Thoracic aorta (tissue), 2 donors: Measurements from ENCODE around the gene SLC13A3. TPM values are rescaled to one million over a fixed set of nuclear protein-coding genes. Genes with fewer than 3 reads are reported as not detected.
A peak's percentile ranks its signal among the peaks of the same experiment; 100 is the strongest.

Experiments
- ATAC-seq: fragments of 150-250 bp; one replicate; pipeline ENCODE4 v1.8.0; 2017; ENCODE audit warnings: low read depth; ENCODE audit not compliant: insufficient number of reproducible peaks, low FRiP score
- DNase-seq: peaks from one replicate; pipeline ENCODE4 v3.0.0-alpha.2; 2020; ENCODE audit warnings: low spot score
- H3K27ac ChIP-seq, 2 donors: fragments of 200-600 bp; sonication (generic); 1 replicate in 1 of 2; 2 replicates in 1 of 2; pipeline ENCODE4 v1.5.1; 2016; ENCODE audit warnings: mild to moderate bottlenecking in 2 of 2, moderate library complexity in 2 of 2
- H3K27me3 ChIP-seq: fragments of 200-600 bp; sonication (generic); replicated peaks from 2 replicates; pipeline ENCODE4 v1.6.0; 2016; ENCODE audit warnings: mild to moderate bottlenecking; ENCODE audit not compliant: insufficient read depth
- H3K36me3 ChIP-seq: fragments of 200-600 bp; sonication (generic); one replicate; pipeline ENCODE4 v1.5.1; 2016
- H3K4me1 ChIP-seq, 2 donors: fragments of 200-600 bp; sonication (generic); 1 replicate in 1 of 2; 2 replicates in 1 of 2; pipeline versions ENCODE4 v1.5.1 to v1.6.0; 2016; ENCODE audit warnings: low read depth in 2 of 2, mild to moderate bottlenecking in 1 of 2; ENCODE audit not compliant: control insufficient read depth in 1 of 2
- H3K4me3 ChIP-seq: fragments of 200-600 bp; sonication (generic); 2 replicates; pipeline ENCODE4 v1.5.1; 2016; ENCODE audit warnings: mild to moderate bottlenecking
- H3K9me3 ChIP-seq: fragments of 200-600 bp; sonication (generic); 2 replicates; pipeline ENCODE4 v1.5.1; 2016
- total RNA-seq, 2 donors: library from RNA; depleted of rRNA; stranded (reverse); fragments of >200 nt; gene quantifications; one replicate each; pipeline versions ENCODE4 v1.1.0 to v1.2.3, GENCODE V29; 2016
- TF ChIP-seq, protein P1 (sequence below): fragments of 200-600 bp; sonication (generic); IDR thresholded peaks from one replicate; pipeline ENCODE4 v1.5.1; 2019; ENCODE audit warnings: antibody characterized with exemption

The SLC13A3 gene
- total RNA-seq, 2 donors from 2014 or later: 3.2 to 4.9 TPM

DNA sequence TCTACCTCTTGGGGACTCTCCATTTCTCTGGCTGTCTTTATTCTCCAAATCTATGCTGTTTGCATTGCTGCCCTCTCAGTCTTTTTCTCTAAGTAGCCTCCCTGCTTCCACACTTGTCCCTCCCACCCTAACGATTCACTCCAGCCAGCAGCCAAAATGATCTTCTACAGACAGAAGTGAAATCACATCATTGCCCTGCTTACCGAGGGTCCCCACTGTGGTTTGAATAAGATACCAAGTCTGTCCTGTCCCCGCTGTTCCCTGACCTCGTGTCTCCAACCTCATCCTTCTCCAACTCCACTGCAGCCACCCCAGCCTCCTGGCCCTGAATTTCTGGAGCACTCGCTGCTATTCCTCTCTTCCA is 89.3 kb downstream of the SLC13A3 start:
- Histone ChIP-seq H3K4me1 (peaks cover 0 to 4% of the 10 kb centered on the region in 2 donors), H3K27me3 (no peaks in the 10 kb centered on the region), H3K27ac (peak overlapping the region; percentile 55 to 68), H3K4me3 (peak overlapping the region; percentile 70), H3K9me3 (no peaks in the 10 kb centered on the region), H3K36me3 (no peaks in the 10 kb centered on the region)
- no peak for ATAC-seq
- DNase-seq: no peak
- TF ChIP-seq, protein P1, sequence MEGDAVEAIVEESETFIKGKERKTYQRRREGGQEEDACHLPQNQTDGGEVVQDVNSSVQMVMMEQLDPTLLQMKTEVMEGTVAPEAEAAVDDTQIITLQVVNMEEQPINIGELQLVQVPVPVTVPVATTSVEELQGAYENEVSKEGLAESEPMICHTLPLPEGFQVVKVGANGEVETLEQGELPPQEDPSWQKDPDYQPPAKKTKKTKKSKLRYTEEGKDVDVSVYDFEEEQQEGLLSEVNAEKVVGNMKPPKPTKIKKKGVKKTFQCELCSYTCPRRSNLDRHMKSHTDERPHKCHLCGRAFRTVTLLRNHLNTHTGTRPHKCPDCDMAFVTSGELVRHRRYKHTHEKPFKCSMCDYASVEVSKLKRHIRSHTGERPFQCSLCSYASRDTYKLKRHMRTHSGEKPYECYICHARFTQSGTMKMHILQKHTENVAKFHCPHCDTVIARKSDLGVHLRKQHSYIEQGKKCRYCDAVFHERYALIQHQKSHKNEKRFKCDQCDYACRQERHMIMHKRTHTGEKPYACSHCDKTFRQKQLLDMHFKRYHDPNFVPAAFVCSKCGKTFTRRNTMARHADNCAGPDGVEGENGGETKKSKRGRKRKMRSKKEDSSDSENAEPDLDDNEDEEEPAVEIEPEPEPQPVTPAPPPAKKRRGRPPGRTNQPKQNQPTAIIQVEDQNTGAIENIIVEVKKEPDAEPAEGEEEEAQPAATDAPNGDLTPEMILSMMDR: no peak

DNA sequence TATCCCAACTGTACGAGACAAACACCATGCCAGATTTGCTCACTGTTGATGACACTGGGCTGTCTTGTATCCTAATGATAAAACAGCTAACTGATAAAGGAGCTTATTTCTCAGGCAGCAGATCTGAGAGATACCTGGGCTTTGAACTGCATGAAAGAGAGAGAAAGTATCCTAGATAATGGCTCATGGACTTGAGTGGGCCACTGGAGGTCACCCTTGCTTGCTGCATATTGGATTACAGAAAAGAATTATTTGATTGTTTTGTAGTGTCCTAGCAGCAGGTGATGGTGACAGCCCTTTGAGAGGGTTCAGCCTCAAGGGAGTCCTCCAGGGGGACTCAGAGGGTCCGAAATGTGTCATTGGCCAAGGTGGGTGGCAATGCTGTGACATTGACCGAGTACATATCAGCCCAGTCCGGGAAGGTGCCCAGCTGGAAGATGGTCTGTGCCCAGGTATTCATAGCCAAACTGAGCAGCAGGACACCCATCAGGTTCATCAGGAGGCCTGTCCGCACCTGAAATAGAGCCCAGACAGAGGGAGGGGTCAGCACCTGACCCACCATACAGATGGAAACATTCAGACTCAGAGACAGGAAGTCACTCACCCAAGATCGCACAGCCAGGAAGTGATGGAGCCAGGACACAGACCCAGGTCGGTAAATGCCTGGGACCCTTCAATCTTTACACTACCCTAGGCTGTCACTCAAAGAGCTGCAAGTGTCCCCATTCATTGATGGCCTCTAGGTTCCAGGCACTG is 91.4 kb downstream of the SLC13A3 start:
- DNase-seq: no peak
- H3K4me1 ChIP-seq: peaks cover 0 to 4% of the 10 kb centered on the region in 2 donors
- H3K4me3 ChIP-seq: no peak overlapping the region
- H3K27ac ChIP-seq: no peak overlapping the region
- TF ChIP-seq, protein P1: no peak
- H3K27me3 ChIP-seq: no peaks in the 10 kb centered on the region
- no peak for ATAC-seq
- H3K36me3 ChIP-seq: no peaks in the 10 kb centered on the region
- no peaks in the 10 kb centered on the region for H3K9me3 ChIP-seq

DNA sequence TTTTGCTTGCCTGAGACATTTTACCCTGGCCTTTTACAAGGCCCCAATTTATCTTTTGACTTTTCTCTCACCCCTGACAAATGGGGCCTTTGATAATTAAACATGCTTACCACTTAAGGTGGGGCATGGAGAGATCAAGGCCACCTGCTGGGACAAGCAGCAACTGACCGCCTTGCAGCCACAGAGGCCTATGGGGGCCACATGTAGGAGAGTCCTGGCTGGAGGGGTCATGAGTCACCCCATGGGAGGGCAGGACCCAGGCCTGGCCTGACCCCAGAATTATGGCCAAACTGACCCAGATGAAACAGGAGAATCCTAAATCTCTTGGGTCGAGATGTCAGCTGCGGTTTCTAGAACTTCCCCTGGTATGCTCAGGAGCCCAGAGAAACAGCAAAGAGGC is 92.3 kb downstream of the SLC13A3 start:
- no peak overlapping the region for H3K27ac ChIP-seq
- no peak for DNase-seq
- TF ChIP-seq, protein P1: no peak

DNA sequence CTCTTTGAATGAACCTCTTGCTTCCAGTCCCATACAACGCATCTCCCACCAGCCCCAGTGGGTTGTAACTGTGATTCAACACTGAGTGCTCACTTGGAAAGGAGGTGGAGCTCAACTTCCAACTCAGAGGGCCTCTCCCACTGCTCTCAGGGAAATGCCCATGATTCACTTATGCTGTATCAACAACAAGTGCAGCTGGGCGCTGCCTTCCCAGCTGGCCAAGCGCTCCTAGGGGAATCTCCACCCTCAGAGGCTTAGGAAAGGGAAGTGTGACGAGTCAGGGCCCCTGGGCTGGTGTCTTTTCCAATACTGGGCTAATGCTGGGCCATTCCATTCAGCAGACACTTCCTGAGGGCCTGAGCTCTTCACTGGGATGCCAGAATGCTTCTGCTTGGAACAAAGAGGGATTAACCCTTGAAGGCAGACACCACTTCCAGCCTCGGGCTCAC is 92.7 kb downstream of the SLC13A3 start:
- H3K27ac ChIP-seq: no peak overlapping the region
- no peaks in the 10 kb centered on the region for H3K36me3 ChIP-seq
- ATAC-seq (no peak), DNase-seq (no peak)
- H3K9me3 ChIP-seq: no peaks in the 10 kb centered on the region
- no peak overlapping the region for H3K4me3 ChIP-seq
- TF ChIP-seq, protein P1: no peak
- peaks cover 0 to 4% of the 10 kb centered on the region in 2 donors for H3K4me1 ChIP-seq
- H3K27me3 ChIP-seq: no peaks in the 10 kb centered on the region

More for the DNA sequence above, 92.3 kb downstream of the SLC13A3 start:
- H3K9me3 ChIP-seq: no peaks in the 10 kb centered on the region
- H3K27me3 ChIP-seq: no peaks in the 10 kb centered on the region
- no peak overlapping the region for H3K4me3 ChIP-seq
- ATAC-seq: no peak
- H3K4me1 ChIP-seq: peaks cover 0 to 4% of the 10 kb centered on the region in 2 donors
- H3K36me3 ChIP-seq: no peaks in the 10 kb centered on the region

- DNase-seq: no peak
- TF ChIP-seq, protein P1: no peak
Measured at GRCh38 chr20:46557231-46557956, 93.9 kb downstream of the SLC13A3 start.

More at GRCh38 chr20:46557231-46557956, 93.9 kb downstream of the SLC13A3 start:
- H3K9me3 ChIP-seq: no peaks in the 10 kb centered on the region
- H3K27ac ChIP-seq: peak overlapping the region in 1 of 2 donors; percentile 45
- ATAC-seq: peak; percentile 31
- H3K4me3 ChIP-seq: no peak overlapping the region
- H3K36me3 ChIP-seq: no peaks in the 10 kb centered on the region
- H3K4me1 ChIP-seq: peaks cover 0 to 4% of the 10 kb centered on the region in 2 donors
- no peaks in the 10 kb centered on the region for H3K27me3 ChIP-seq
